ENCODE measurements around the gene IGIP. TPM values are rescaled to one million over a fixed set of nuclear protein-coding genes. Genes with fewer than 3 reads are reported as not detected.

Gene IGIP
- total RNA-seq, 1 donor from 2014 or later: 4.1 TPM

DNA sequence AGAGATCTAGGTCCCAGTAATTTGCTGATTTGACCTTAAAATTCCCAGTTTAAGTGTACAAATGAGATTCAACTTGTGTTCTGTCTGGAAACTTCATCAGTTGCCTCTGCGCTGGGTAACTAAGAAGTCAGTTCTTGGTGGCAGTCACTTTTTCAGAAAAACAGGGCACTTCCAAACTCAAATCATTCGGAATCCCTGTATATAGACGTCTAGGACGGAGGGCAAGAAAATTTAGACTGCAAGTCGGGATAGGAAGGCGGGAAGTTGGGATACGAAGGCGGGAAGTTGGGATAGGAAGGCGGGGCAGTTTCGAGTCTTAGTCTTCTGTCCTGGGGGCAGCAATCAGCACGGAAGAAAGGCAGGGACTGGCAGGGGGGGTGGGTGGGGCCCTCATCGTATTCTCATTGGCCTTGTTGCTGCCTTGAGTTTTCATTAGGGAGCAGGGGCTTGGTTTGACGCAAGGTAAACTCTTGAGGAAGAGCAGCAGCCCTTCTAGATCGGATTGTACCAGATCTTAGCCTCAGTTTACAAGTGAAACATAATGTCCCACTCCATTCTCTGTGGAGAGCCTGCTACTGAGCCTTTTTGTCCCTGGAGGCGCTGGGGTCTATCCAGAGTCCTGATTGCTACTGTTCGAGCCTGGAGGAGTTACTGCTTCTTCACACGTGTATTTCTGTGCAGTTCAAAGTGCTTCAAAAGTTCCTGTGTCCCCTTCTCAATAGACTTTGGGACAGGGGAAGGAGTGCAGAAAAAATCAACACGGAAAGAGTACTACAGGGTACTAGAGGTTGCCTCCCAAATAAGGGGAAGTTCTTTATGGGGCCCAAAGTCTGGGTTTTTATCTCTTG lies 14.5 kb upstream of the IGIP start:
- DNase-seq (ENCODE audit: low read depth, low spot score): no peak

DNA sequence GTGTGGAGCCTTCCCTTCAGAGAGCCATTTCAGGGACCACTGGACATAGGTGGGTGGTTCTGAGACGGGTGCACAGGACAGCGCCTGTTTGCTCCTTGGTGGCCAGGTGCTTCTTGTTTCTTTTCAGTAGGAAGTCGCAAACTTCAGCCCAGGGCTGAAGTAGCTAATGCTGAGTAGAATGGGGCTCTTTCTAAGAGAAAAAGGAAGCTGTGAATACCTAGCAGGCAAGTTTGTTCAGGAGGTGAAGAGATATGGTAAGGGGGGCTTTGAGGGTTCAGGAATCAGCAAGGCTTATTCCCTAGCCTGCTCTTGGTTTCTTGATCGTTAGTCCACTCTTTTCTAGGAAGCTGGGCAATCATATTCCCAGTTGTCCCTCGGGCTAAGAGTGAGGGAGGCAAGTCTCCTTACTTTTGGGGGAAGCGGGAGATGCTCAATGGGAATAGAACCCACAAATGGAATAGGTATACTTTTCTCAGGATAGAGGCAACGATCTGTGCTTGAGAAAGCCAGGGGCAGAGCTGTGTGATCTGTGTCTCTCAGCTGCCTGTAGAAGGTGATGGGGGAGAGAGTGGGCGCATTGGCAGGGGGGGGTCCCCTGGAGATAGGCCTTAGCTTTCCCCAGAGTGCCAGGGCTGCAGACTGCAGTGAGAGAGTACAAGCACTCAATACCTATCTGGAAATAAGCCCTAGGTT lies 13.7 kb upstream of the IGIP start:
- DNase-seq (ENCODE audit: low read depth, low spot score): no peak

- no peak for DNase-seq (ENCODE audit: low read depth, low spot score)
Measured at GRCh38 chr5:140112685-140113179, 13.0 kb upstream of the IGIP start.

DNA sequence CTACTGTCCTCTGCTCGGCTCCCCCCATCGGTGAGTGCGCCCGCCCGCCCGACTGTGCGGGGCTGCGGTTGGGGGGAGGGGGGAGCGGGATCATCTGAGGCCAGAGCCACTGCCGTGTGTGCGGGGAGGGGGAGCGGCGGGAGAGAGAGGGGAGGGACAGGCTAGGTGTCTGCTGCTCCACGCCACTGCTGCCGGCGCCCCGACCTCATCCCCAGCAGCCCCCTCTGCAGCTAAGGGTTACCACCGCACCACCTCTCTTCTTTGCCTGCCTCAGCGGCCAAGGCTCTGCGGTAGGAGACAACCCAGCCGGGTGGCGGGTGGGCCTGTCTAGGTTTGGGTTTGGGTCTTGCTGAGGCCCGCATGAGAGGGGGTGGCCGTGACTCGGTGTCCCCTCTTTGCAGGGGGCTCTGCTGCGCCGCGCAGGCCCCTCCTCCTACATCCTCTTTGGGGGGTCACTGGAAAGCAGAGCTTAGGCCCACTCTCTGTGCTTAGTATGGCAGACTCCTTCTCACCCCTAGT lies 12.5 kb upstream of the IGIP start:
- no peak for DNase-seq (ENCODE audit: low read depth, low spot score)

DNA sequence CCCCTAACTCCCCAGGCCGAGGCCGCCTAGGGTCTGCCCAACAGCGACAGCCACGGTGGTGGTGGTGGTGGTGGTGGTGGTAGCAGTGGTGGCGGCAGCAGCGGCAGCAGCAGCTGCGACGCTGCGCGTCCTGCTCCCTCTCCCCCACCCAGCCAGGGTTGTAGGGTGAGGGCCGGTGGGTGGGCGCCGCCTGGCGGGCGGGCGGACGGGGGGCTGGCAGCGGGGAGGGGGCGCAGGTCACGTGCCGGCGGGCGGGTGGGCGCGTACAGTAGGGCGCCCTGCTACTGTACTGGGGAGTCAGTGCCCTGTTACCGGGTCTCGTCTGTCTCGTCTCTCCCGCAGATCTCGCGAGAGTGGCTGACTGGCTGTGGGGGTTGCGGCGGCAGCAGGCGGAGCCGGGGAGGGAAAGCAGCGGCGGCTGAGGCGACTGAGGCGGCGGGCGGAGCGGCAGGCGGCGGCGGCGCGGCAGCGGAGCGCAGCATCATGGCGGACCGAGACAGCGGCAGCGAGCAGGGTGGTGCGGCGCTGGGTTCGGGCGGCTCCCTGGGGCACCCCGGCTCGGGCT lies 12.0 kb upstream of the IGIP start, which contains the start of gene PURA:
Gene PURA (plus strand): TSS at position 411 of the 565 bp plus-strand sequence. CDS start 73 bp downstream, at position 484.
- peak; percentile 75 for DNase-seq (ENCODE audit: low read depth, low spot score)

DNA sequence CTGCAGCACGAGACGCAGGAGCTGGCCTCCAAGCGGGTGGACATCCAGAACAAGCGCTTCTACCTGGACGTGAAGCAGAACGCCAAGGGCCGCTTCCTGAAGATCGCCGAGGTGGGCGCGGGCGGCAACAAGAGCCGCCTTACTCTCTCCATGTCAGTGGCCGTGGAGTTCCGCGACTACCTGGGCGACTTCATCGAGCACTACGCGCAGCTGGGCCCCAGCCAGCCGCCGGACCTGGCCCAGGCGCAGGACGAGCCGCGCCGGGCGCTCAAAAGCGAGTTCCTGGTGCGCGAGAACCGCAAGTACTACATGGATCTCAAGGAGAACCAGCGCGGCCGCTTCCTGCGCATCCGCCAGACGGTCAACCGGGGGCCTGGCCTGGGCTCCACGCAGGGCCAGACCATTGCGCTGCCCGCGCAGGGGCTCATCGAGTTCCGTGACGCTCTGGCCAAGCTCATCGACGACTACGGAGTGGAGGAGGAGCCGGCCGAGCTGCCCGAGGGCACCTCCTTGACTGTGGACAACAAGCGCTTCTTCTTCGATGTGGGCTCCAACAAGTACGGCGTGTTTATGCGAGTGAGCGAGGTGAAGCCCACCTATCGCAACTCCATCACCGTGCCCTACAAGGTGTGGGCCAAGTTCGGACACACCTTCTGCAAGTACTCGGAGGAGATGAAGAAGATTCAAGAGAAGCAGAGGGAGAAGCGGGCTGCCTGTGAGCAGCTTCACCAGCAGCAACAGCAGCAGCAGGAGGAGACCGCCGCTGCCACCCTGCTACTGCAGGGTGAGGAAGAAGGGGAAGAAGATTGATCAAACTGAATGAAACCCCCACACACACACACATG lies 11.2 kb upstream of the IGIP start:
- peak; percentile 11 for DNase-seq (ENCODE audit: low read depth, low spot score)

DNA sequence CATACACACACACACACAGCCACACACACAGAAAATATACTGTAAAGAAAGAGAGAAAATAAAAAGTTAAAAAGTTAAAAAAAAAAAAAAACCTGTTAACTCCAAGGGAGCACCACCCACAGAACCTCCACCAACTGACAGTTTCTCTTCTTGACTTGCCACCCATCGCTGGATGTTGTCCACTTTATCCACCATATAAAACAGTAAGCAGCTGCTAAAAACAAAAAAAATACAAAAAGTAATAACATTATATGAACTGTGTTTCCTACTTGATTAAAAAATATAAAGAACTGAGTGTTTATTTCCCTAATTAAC lies 10.6 kb upstream of the IGIP start:
- DNase-seq (ENCODE audit: low read depth, low spot score): no peak

DNA sequence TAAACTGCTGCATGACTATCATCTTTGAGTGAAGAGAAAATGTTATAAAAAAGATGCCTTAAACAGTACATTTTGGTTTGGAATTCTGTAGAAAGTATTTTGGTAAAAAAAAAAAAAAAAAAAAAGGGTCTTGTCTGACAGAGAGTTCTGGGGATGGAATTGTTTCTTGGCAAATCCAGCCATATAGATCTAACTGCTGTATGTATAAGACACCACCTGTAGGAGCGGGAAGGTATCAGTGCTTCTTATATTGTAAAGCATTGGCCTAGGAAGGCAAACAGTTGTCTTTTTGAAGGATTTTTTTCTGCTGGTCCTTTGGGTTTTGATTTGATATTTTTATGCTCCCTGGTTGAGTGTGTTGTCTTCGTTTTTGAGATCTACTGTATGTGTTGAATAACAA lies 9.0 kb upstream of the IGIP start:
- no peak for DNase-seq (ENCODE audit: low read depth, low spot score)

DNA sequence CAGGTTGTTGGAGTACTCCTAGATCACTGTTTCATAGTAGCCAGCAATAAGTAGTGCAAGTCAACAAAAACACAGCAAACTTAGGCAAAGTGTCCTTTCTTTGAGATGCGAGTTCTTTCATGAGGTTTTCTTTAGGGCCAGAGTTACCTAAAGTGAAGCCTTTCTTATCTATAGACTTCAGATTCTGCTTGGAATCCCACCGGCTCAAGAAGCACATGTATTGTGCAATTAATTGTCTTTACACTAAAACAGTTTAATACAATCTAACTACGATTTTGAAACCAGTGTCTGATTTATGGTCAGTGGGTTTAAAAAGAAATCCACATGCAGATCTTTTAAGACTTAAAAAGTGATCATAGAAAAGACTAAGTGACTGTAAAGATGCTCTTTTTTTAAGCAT lies 8.2 kb upstream of the IGIP start:
- DNase-seq (ENCODE audit: low read depth, low spot score): no peak

DNA sequence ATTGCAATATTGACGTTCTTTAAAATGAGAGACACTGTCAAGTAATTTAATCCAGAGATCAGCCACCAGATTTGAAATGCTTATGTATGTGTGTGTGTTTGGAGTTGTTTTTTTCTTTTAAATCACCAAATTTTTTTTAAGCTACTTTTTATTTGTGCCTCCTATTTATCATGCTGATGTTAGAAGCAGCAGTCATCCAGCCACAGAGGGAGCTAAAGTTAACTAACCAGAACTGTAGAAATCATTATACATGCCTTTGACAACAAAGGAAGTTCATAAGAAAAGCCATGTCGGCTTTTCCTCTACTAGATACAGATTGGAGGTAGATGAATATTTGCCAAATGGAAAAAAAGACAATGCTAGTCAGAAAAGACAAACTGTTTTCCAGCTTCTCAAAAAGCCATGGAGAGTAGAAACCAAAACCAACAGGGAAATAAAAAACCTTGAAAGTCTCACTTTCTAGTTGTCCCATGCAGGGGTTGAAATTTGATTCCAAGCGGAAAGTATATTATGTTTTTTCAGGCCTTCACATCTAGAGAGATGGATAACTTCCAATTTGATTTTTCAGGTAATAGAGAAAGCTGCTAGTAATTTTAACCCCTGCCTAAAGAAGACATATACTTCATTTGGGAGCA lies 7.3 kb upstream of the IGIP start:
- DNase-seq (ENCODE audit: low read depth, low spot score): no peak

- DNase-seq (ENCODE audit: low read depth, low spot score): no peak
Measured at GRCh38 chr5:140126315-140127012, 727 bp downstream of the IGIP start.

GRCh38 chr5:140128376-140128775 lies 2.6 kb downstream of the IGIP start:
- DNase-seq (ENCODE audit: low read depth, low spot score): no peak

DNA sequence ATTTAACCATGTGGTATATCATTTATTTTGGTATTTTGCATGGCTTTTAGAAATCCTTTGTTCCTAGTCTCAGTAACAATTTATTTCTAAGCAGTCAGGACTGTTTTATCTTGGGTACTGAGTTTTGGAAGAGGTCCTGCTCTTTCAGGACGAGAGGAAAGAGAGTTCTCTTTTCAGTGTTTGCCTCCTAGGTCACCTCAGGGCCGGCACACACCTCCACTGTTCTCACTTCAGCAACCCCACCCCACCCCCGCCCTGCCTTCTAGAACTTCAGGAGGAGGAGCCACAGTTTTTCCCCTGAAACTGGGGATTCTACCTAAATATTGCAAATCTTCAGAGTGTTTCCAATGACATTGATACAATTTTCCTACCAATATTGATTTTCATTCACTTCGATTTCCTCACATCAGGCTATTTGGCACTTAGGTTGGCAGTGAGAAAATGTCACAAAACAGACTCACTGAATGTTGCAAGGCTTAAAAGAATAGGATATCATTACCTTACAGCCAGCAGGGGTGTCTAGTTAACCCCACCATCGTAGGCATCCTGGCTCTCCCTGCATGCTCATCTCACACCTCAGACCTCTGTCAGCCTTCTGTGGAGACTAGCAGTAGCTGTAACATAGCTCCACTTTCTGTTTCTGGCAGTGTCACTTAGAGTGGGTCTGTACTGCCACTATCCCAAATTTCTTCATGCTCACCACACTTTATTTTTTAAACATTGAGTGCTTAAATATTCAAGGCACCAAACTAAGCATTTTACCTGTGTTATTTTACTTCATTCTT lies 5.4 kb downstream of the IGIP start:
- DNase-seq (ENCODE audit: low read depth, low spot score): no peak

DNA sequence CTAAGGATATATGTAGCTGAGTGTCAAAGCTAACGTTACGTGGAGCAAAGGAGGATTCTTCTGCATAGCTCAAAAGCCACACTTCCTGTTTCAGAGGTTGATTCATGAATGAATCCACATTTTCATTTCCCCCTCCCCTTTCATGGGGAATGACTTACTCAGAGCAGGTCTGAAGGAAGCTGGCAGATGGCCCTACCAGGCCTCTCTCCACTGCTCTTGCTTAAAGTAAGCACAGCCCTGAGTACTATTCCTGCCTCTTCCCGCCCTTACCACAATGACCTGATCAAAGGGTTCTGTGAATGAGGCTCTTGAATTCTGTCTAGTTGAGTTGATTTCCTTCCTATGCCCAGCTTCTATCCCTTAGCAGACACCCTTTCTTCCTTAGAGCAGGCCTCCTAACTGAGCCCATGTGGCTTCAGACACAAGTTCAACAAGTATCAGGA lies 6.3 kb downstream of the IGIP start:
- DNase-seq (ENCODE audit: low read depth, low spot score): peak; percentile 45

DNA sequence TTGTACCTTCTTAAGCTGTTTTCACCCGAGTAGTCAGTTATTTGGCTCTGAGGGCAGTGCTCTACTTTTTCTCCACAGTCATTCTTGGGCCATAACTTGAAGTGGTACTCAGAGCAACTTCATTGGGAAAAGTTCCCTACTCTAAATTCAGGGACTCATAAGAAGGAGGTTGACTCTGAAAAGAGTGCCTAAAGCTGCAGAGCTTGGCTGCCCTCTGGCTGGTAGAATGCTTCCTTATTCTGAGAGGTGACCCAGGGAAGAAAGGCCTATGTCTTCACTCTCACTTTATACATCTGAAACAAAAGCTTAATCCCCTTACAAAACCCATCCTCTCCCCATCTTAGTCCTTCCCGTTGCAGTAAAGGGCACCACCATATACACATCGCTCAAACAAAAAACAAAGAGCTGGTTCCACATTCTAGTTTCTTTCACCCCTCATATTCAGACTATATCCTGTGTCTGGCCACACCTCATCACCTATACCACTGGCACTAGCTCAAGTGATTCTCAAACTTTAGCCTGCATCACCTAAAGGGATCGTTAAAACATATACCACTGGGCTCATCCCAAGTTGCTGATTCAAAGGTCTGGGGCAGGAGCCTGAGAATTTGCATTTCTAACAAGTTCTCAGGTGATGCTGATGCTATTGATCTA lies 7.9 kb downstream of the IGIP start:
- no peak for DNase-seq (ENCODE audit: low read depth, low spot score)

- no peak for DNase-seq (ENCODE audit: low read depth, low spot score)
Measured at GRCh38 chr5:140134277-140134935, 8.7 kb downstream of the IGIP start.

GRCh38 chr5:140135127-140135526 lies 9.4 kb downstream of the IGIP start:
- DNase-seq (ENCODE audit: low read depth, low spot score): no peak

DNA sequence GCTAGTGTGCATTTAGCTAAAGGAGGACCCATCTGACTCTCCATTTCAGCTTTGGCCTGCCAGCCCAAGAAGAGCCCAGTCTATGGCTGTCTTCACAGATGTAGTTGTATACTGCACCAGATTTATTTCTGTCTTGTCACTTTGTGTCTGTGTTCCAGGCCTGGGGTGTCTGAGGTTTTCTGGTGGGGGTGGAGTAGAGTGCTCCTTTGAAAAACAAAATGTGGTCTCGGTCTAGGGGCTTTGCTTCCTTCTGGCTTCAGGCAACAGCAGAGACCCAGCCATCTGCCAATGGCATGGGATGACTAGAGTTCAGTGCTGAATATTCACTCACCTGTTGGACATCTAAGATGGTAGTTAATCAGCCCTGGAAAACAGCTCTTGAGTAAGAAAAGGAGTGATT lies 10.9 kb downstream of the IGIP start:
- DNase-seq (ENCODE audit: low read depth, low spot score): no peak
